ENCODE results near the gene FBXL7. TPM values are rescaled to one million over a fixed set of nuclear protein-coding genes. Genes with fewer than 3 reads are reported as not detected.

Gene FBXL7
- total RNA-seq, 4 donors from 2014 or later: 9.5 to 25.2 (median 16.0) TPM

DNA sequence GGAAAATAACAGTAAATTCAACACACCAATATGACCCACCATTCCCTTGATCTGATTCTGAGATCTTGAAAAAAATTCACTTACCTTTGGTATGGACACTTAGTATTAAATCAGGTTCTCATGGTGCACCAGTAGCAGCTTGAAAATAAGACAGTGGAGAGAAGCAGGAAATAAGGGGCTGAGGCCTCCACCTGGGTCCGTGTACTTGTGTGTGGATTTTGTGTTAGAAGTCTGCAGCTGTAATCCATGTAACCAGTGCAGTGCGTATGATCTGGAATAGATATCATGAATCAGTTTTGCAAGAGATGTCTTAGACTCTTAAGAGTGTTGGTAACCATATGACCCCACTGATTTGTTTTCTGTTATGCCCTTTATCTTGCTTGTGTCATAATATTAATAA lies 107.1 kb downstream of the FBXL7 start:
- TF ChIP-seq, protein P1, sequence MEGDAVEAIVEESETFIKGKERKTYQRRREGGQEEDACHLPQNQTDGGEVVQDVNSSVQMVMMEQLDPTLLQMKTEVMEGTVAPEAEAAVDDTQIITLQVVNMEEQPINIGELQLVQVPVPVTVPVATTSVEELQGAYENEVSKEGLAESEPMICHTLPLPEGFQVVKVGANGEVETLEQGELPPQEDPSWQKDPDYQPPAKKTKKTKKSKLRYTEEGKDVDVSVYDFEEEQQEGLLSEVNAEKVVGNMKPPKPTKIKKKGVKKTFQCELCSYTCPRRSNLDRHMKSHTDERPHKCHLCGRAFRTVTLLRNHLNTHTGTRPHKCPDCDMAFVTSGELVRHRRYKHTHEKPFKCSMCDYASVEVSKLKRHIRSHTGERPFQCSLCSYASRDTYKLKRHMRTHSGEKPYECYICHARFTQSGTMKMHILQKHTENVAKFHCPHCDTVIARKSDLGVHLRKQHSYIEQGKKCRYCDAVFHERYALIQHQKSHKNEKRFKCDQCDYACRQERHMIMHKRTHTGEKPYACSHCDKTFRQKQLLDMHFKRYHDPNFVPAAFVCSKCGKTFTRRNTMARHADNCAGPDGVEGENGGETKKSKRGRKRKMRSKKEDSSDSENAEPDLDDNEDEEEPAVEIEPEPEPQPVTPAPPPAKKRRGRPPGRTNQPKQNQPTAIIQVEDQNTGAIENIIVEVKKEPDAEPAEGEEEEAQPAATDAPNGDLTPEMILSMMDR (IDR thresholded peaks at IDR 0.05; ENCODE audit: low read depth): no peak

DNA sequence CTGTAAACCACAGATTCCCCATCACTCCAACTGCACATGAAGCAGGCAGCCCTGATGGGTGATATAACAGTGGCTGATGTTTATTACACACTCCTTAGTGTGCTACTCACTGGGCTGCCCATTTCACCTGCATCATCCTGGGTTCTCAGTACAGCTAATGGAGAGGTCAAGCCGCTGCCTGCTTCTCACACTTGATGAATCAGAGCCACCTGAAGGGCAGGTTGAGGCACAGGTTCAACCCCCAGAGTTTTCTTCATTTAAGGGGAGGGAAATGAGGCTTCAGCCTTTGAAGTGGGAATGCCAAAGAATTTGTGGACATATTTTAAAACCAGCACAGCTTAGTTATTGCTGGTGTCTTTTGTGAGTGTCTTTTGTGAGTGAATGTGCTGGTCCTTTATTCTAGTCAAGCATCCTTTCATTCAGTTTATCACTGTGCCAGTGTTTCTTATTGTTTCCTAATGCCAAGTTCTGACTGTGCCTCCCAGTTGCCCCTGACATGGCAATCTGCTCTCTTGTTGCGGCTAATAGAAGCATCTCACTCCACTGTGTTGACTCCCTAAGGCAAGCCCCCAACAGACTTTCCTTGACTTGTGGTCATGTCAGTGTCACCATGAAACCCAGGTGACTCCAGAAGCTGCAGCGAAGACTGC lies 109.2 kb downstream of the FBXL7 start:
- TF ChIP-seq, protein P1 (IDR thresholded peaks at IDR 0.05; ENCODE audit: low read depth): no peak

DNA sequence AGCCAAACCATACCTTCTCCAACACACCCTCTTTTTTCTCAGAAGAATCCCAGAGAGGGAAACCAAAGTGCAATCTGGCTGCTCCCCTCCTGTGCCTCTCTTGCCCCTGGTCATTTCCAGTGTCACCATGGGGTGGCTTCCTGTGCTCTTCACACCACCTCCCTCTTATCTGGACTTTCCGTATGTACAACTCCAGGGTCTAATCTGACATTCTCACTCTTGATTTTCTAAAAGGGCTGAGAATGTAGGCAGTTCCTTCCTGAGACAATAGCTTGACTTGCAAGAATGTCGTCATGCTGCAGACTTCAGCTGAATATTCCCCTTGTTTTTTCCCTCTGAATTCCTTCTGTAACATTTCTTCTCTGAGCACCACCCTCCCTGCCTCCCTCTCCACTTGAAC lies 110.2 kb downstream of the FBXL7 start:
- TF ChIP-seq, protein P1 (IDR thresholded peaks at IDR 0.05; ENCODE audit: low read depth): no peak

DNA sequence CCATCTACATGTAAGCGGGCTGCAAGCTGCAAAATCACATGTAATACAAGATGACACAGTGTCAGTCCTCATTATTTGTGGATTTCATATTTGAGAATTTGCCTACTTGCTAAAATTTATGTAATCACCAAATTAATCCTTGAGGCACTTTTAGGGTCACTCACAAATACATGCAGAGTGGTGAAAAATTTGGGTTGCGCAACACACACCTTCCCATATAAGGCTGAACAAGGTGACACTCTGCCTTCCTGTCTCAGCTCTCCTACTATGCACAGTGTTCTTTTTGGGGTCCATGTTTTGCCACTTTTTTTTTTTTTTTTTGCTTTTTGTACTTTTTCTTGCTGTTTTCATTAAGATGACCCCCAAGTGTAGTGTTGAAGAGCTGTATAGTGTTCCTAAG lies 111.0 kb downstream of the FBXL7 start:
- TF ChIP-seq, protein P1 (IDR thresholded peaks at IDR 0.05; ENCODE audit: low read depth): no peak

DNA sequence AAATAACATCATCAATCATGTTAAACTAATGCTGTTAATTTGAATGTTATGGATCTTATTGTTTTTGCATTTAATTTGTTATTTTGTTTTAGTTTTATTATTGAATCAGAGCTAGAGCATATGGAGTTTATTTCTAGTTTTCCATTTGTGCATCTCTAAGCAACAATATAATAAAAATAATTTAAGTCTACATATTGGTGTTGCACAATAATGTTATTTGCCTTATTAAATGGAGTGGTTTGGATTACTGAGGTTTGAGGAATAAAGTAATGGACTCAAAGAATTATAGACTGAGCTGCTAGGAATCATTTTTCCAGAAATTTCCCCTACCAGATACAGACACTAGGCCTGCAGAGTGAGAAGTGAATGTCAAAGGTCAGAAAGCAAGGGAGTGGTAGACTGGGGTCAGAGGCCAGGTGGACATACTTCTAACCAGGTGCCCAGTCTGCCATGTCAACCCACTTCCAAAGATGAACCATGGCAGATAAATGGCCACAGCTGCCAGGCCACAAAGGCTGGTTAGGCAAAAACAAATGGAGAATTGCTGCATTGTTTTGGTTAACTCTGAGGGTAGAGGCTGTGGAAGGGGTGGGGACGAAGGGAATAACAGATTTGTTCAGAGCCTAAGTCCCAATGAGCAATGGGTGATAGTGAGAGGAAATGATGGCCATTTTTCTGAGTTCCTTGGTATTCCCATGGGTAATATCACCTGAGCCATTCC lies 113.1 kb downstream of the FBXL7 start:
- TF ChIP-seq, protein P1 (IDR thresholded peaks at IDR 0.05; ENCODE audit: low read depth): no peak

DNA sequence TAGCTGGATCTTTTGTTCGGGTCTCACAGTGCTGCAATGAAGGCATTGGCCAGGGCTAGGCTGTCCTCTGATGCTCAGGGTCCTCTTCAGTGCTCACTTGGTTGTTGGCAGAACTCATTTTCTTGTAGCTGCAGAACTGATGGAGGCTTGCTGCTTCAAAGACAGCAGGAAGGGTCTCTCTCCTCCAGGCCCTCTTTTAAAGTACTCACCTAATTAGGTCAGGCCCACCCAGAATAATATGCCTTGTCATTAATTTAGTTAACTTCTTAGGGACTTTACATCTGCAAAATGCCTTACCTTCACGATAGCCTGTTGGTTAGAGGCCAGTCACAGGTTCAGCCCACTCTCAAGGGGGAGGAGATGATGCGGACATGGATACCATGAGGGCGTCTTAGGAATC lies 114.7 kb downstream of the FBXL7 start:
- TF ChIP-seq, protein P1 (IDR thresholded peaks at IDR 0.05; ENCODE audit: low read depth): no peak

DNA sequence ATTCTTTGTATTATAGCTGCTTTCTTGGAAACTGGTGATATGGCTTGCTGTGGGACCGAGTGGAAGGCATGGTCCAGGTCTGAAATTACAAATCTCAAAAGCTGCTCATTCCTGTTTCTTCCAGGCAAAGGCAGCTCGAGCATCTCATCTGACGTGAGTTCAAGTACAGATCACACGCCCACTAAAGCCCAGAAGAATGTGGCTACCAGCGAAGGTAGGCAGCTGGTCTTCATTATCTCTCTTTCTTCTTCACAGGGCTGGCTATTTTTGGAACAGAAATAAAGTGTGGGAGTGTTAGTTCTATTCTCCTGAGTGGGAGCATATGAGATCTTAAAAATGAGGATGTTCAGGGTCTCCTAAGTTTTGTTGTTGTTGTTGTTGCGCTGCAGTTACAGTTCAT lies 115.9 kb downstream of the FBXL7 start:
- TF ChIP-seq, protein P1 (IDR thresholded peaks at IDR 0.05; ENCODE audit: low read depth): no peak

All from subcutaneous adipose tissue (tissue), 4 donors.